ENCODE data around the gene WDR11.

WDR11 gene

GRCh38 chr10:120945182-120945581 is 94.0 kb downstream of the WDR11 start:
- Mint-ChIP-seq H3K4me3 (no peak overlapping the region), H3K36me3 (ENCODE audit: low read depth) (no peaks in the 10 kb centered on the region), H3K9me3 (no peaks in the 10 kb centered on the region), H3K4me1 (ENCODE audit: low read depth) (no peaks in the 10 kb centered on the region), H3K27me3 (peaks cover 59% of the 10 kb centered on the region), H3K27ac (no peak overlapping the region)
- intact Hi-C loops (cut with micrococcal nuclease), result loop anchor here (5.0 kb wide), 1 partner anchor 787 kb away; no protein-coding TSS in a partner anchor

DNA sequence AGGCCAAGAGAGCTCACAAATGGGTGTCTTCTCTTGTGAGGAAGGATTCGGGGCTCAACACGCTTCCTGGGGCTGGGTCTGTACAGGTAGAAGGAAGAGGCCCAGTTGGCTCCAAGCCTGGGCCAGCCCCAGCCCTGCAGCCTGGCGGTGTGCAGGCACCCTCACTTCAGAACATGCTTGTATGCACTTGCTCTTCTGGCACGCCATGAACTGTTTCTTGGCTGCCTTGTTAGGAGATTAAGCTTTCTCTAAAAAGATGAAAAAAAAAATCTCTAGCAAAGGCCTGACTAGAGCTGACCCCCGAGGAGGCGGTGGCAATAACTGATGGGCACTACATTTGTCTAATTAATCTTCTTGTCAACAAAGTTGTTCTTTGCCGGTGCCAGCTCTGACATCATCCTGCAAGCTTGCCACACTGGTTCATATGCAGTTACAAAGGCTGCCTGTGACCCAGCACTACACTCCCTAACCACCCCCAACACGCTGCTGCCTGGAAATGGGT is 94.7 kb downstream of the WDR11 start:
- peaks cover 62% of the 10 kb centered on the region for H3K27me3 Mint-ChIP-seq
- no peaks in the 10 kb centered on the region for H3K36me3 Mint-ChIP-seq (ENCODE audit: low read depth)
- no peak overlapping the region for H3K4me3 Mint-ChIP-seq
- no peaks in the 10 kb centered on the region for H3K4me1 Mint-ChIP-seq (ENCODE audit: low read depth)
- no peaks in the 10 kb centered on the region for H3K9me3 Mint-ChIP-seq
- intact Hi-C loops (cut with micrococcal nuclease), result loop anchor here (5.0 kb wide), 1 partner anchor 786 kb away; no protein-coding TSS in a partner anchor
- H3K27ac Mint-ChIP-seq, result no peak overlapping the region

- H3K27me3 Mint-ChIP-seq, result peaks cover 66% of the 10 kb centered on the region
- intact Hi-C loops (cut with micrococcal nuclease), result loop anchor here (5.0 kb wide), 1 partner anchor 786 kb away; no protein-coding TSS in a partner anchor
- no peak overlapping the region for H3K4me3 Mint-ChIP-seq
- no peaks in the 10 kb centered on the region for H3K36me3 Mint-ChIP-seq (ENCODE audit: low read depth)
- no peak overlapping the region for H3K27ac Mint-ChIP-seq
- no peaks in the 10 kb centered on the region for H3K4me1 Mint-ChIP-seq (ENCODE audit: low read depth)
- no peaks in the 10 kb centered on the region for H3K9me3 Mint-ChIP-seq
Observed at GRCh38 chr10:120946497-120946896, 95.3 kb downstream of the WDR11 start.

DNA sequence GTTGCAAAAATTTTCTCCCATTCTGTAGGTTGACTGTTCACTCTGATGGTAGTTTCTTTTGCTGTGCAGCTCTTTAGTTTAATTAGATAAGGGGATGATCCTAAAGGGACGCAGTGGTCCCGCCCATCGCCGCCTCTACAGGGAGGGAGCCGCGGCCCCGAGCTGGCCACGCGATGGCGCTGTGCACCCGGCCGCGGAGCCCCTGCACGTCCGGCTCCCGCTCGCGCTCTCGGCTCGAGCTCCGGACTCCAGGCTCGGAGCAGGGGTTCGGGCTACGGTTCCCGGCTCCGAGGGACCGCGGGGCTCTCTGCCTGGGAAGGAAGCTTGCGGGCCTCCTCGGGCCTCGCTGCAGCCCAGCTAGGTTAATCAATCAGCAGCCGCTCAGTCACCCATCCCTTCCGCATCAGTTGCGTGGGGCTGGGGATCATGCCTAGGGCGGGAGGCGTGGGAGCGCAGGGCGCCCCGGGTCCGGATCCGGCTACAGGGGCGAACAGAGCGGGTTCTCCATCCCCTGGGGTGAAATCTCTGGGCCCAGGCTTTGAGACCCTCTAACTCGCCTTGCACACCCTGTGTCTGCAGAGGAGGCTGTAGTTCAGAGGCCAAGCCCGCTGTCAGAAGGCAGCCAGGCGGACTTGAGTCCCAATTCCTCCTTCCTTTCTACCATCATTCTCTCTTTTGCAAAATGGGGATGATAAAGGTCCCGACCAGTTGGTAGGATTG is 97.9 kb downstream of the WDR11 start:
- intact Hi-C loops (cut with micrococcal nuclease), result loop anchor here (5.0 kb wide), 1 partner anchor 783 kb away; no protein-coding TSS in a partner anchor
- no peaks in the 10 kb centered on the region for H3K9me3 Mint-ChIP-seq
- H3K36me3 Mint-ChIP-seq (ENCODE audit: low read depth), result no peaks in the 10 kb centered on the region
- peaks cover 67% of the 10 kb centered on the region for H3K27me3 Mint-ChIP-seq
- no peaks in the 10 kb centered on the region for H3K4me1 Mint-ChIP-seq (ENCODE audit: low read depth)
- no peak overlapping the region for H3K27ac Mint-ChIP-seq
- peak overlapping the region; percentile 42 for H3K4me3 Mint-ChIP-seq

DNA sequence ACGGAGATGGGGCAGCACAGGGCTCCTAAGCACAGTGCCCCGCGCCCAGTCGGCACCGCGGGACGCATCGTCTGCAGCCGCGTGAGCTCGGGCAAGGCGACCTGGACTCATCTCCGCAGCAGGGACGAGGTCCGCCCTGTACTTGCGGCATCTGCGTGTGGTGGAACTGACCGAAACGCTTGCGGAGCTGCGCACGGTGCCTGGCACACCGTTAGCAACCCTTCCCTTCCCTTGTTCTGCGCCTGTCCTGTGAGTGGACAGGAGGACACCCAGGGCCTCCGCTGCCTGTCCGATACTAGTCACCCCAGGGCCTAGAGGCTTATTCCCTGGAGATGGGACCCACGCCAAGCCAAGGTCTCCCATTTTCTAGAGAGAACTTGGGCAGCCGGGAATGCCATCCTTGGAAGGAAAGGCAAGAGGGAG is 98.5 kb downstream of the WDR11 start:
- H3K4me3 Mint-ChIP-seq, result no peak overlapping the region
- intact Hi-C loops (cut with micrococcal nuclease), result loop anchor here (5.0 kb wide), 1 partner anchor 783 kb away; no protein-coding TSS in a partner anchor
- peaks cover 73% of the 10 kb centered on the region for H3K27me3 Mint-ChIP-seq
- H3K4me1 Mint-ChIP-seq (ENCODE audit: low read depth), result no peaks in the 10 kb centered on the region
- no peaks in the 10 kb centered on the region for H3K9me3 Mint-ChIP-seq
- H3K27ac Mint-ChIP-seq, result no peak overlapping the region
- H3K36me3 Mint-ChIP-seq (ENCODE audit: low read depth), result no peaks in the 10 kb centered on the region

DNA sequence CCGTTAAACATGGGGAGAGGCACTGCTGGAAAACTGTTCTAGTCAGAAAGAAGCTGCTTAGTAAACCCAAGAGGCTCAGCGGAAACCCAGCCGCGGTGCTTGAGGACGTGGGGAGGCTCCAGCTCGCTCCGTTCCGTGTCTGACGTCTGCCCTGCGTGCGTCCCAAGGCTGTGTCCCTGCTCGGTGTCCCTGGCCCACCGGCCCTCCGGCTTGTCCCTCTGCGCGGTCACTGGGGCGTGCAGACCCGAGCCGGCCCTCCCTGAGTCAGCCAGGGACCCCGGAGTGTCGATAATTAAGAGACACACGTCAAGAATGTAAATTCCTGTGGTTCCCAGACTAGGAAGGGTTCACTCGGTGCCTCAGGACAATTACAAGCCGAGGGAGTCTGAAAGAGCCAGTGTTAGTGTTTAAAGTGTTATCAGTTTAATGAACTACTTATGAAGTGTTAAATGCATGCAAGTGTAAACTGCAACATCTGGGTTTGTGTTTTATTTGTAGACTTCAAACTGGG is 98.9 kb downstream of the WDR11 start:
- no peak overlapping the region for H3K27ac Mint-ChIP-seq
- H3K4me1 Mint-ChIP-seq (ENCODE audit: low read depth), result no peaks in the 10 kb centered on the region
- intact Hi-C loops (cut with micrococcal nuclease), result no loop called here
- H3K9me3 Mint-ChIP-seq, result no peaks in the 10 kb centered on the region
- no peak overlapping the region for H3K4me3 Mint-ChIP-seq
- H3K36me3 Mint-ChIP-seq (ENCODE audit: low read depth), result no peaks in the 10 kb centered on the region
- peaks cover 76% of the 10 kb centered on the region for H3K27me3 Mint-ChIP-seq

GRCh38 chr10:120951288-120951687 is 100.1 kb downstream of the WDR11 start:
- intact Hi-C loops (cut with micrococcal nuclease), result no loop called here
- Mint-ChIP-seq H3K27me3 (peaks cover 78% of the 10 kb centered on the region), H3K9me3 (no peaks in the 10 kb centered on the region), H3K36me3 (ENCODE audit: low read depth) (no peaks in the 10 kb centered on the region), H3K4me3 (no peak overlapping the region), H3K27ac (no peak overlapping the region), H3K4me1 (ENCODE audit: low read depth) (no peaks in the 10 kb centered on the region)

DNA sequence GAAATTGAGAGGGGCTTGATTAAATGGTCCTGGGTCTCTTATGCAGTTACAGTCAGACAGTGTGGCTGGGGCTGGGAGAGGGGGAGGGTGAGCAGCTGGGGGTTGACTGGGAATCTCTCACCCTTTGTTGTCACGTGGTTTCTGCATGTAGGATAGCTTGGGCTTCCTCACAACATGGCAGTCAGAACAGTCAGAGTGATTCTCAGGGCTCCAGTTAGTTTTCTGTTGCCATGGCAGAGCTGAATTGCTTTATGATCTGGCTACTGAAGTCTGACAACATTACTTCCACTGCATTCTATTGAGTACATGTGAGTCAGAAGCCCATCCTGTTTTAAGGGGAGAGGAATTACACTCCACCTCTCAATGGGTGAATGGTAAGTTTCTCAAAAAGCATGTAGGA is 102.7 kb downstream of the WDR11 start:
- Mint-ChIP-seq H3K27ac (no peak overlapping the region), H3K9me3 (no peaks in the 10 kb centered on the region), H3K4me1 (ENCODE audit: low read depth) (no peaks in the 10 kb centered on the region), H3K27me3 (peaks cover 76% of the 10 kb centered on the region), H3K4me3 (no peak overlapping the region), H3K36me3 (ENCODE audit: low read depth) (no peaks in the 10 kb centered on the region)
- intact Hi-C loops (cut with micrococcal nuclease), result no loop called here
